ENCODE results near the gene DUSP10. TPM values are rescaled to one million over a fixed set of nuclear protein-coding genes. Genes with fewer than 3 reads are reported as not detected.

Gene DUSP10
- total RNA-seq, 4 donors from 2014 or later: 1.4 to 11.6 (median 4.4) TPM

DNA sequence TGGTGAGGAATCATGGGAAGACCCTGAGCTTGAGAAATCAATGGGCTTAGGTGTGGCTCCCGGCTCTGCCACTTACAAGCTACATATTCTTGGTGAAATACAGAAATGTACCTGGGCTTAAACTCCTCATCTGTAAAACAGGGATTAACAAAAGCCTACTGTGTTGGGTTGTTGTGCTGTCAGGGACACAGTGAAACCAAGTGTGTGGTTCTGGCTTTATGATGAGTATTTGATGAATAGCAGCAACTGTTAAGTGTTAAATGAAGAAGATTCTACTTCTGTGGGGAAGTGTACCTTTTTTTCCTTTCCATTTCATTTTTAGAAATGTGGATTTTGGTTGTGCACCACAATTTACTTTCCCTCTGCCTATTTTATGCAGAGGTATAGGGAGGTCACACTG, 41.1 kb upstream of the DUSP10 start:
- Histone ChIP-seq H3K4me1 (peaks cover 0 to 9% (median 2%) of the 10 kb centered on the region in 4 donors), H3K9me3 (no peaks in the 10 kb centered on the region), H3K27me3 (no peaks in the 10 kb centered on the region), H3K27ac (no peak overlapping the region), H3K36me3 (no peaks in the 10 kb centered on the region), H3K4me3 (no peak overlapping the region)
- TF ChIP-seq POLR2A (IDR thresholded peaks at IDR 0.05): no peak
- TF ChIP-seq, protein P1, sequence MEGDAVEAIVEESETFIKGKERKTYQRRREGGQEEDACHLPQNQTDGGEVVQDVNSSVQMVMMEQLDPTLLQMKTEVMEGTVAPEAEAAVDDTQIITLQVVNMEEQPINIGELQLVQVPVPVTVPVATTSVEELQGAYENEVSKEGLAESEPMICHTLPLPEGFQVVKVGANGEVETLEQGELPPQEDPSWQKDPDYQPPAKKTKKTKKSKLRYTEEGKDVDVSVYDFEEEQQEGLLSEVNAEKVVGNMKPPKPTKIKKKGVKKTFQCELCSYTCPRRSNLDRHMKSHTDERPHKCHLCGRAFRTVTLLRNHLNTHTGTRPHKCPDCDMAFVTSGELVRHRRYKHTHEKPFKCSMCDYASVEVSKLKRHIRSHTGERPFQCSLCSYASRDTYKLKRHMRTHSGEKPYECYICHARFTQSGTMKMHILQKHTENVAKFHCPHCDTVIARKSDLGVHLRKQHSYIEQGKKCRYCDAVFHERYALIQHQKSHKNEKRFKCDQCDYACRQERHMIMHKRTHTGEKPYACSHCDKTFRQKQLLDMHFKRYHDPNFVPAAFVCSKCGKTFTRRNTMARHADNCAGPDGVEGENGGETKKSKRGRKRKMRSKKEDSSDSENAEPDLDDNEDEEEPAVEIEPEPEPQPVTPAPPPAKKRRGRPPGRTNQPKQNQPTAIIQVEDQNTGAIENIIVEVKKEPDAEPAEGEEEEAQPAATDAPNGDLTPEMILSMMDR (IDR thresholded peaks at IDR 0.05): no peak
- no peak for DNase-seq

DNA sequence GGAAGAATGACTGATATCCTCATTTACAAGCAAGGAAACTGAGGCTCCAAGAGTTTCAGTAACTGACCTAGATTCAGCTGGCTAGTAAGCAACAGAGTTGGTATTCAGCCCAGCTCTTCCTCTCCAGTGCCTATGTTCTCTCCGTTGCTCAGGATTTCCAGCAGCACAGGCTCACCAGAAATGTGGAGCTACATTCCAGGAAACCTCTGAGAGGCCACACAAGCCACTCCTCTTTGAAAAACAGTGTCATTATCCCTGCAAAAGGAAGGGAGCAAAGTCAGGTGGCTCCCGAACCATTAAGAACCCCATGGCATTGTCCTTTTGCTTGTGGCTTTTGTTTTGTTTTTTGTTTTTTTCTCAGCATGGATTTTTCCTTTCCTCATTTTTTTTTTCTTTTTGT, 40.6 kb upstream of the DUSP10 start:
- no peak overlapping the region for H3K27ac ChIP-seq
- H3K36me3 ChIP-seq: no peaks in the 10 kb centered on the region
- H3K9me3 ChIP-seq: no peaks in the 10 kb centered on the region
- TF ChIP-seq POLR2A (IDR thresholded peaks at IDR 0.05): no peak
- TF ChIP-seq, protein P1 (IDR thresholded peaks at IDR 0.05): no peak
- peaks cover 0 to 9% (median 2%) of the 10 kb centered on the region in 4 donors for H3K4me1 ChIP-seq
- no peak for DNase-seq
- H3K27me3 ChIP-seq: no peaks in the 10 kb centered on the region
- no peak overlapping the region for H3K4me3 ChIP-seq

DNA sequence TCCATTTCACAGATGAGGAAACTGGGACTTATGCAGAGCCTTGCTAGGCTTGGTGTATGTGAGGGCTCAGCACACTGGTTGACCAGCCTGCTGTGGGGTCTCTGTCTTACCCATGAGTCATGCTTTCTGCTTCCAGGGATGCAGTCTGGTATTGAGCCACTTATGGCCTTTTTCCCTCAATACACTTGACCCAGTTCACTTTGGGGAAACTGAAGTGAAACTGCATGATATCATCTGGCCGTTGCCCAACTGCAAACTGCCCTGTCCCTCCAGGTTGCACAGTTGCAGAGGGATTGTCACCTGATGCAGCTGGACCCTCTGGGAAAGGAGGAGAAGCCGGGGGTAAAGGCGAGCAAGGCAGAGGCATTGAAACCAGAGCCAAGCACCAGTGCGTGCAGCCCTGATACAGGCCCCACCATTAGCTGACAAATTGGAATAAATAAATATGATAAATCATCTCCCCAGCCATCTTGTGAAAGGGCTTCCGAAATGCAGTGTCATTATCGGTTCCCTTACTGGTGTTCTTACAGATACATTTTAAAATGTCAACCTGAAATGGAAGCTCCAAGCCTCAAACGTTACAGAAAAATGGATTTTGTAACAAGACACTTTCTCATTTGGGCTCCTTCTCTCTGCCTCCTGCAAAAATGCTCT, 39.3 kb upstream of the DUSP10 start:
- TF ChIP-seq POLR2A (IDR thresholded peaks at IDR 0.05): no peak
- TF ChIP-seq, protein P1 (IDR thresholded peaks at IDR 0.05): no peak
- H3K9me3 ChIP-seq: no peaks in the 10 kb centered on the region
- H3K36me3 ChIP-seq: no peaks in the 10 kb centered on the region
- H3K27ac ChIP-seq: no peak overlapping the region
- no peak for DNase-seq
- H3K4me3 ChIP-seq: no peak overlapping the region
- no peaks in the 10 kb centered on the region for H3K27me3 ChIP-seq
- peaks cover 0 to 12% (median 2%) of the 10 kb centered on the region in 4 donors for H3K4me1 ChIP-seq

DNA sequence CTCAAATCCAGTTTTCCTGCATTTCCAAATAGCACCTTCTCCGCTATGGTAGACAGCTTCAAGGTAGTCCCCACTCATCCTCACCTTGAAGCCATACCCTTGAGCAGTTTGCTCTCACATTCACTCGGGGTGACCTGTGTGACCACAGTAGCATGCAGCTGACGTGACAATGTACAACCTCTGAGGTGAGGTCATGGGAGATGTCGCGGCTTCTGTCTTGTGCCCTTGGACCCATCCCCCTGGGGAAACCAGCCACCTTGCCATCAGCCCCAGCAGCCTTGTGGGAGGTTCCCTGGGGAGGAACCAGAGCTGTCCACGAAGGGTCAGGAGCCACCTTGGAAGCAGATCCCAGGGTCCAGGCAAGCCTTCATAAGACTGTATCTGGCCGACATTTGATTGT, 38.3 kb upstream of the DUSP10 start:
- no peak overlapping the region for H3K27ac ChIP-seq
- H3K9me3 ChIP-seq: no peaks in the 10 kb centered on the region
- no peak for DNase-seq
- TF ChIP-seq, protein P1 (IDR thresholded peaks at IDR 0.05): no peak
- no peak for TF ChIP-seq POLR2A (IDR thresholded peaks at IDR 0.05)
- H3K36me3 ChIP-seq: no peaks in the 10 kb centered on the region
- no peaks in the 10 kb centered on the region for H3K27me3 ChIP-seq
- no peak overlapping the region for H3K4me3 ChIP-seq
- H3K4me1 ChIP-seq: peaks cover 0 to 12% (median 2%) of the 10 kb centered on the region in 4 donors

DNA sequence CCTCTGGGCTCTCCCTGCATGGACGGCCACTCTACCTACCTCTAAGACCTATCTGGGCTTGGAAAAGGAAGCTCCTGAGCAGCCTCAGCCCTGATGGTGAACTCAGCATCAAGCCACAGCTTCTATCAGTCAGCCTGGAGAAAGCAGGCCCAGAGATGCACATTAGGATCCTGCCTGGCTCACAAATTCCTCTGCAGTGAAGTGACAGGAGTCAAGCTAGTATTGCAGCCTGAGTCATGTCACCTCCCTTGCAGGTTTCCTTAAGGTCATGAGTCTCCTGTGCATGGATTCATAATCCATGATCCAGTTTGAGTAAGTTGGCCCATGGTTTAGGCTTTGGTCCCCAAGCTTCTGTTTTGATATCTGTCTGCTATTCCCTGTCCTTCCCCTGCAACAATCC, 37.9 kb upstream of the DUSP10 start:
- Histone ChIP-seq H3K9me3 (no peaks in the 10 kb centered on the region), H3K27me3 (no peaks in the 10 kb centered on the region), H3K4me1 (peaks cover 0 to 12% (median 2%) of the 10 kb centered on the region in 4 donors), H3K27ac (no peak overlapping the region), H3K4me3 (no peak overlapping the region), H3K36me3 (no peaks in the 10 kb centered on the region)
- DNase-seq: no peak
- TF ChIP-seq POLR2A (IDR thresholded peaks at IDR 0.05): no peak
- TF ChIP-seq, protein P1 (IDR thresholded peaks at IDR 0.05): no peak

Measured in Peyer's patch (tissue), 4 donors.